A673 (cell line): ENCODE data around the gene SCGB1C2.

ENCODE experiments used
- EZH2 ChIP-seq: fragments of 200-600 bp; sonication (generic); IDR thresholded peaks from 2 replicates; pipeline ENCODE4 v1.6.1; 2017; ENCODE audit warnings: borderline replicate concordance, low read depth, mild to moderate bottlenecking, mixed read lengths, antibody characterized with exemption, low read length; ENCODE audit not compliant: poor library complexity, severe bottlenecking
- TF ChIP-seq, protein P1 (sequence below): fragments of 300-800, 200-600 bp; sonication (generic); conservative IDR thresholded peaks from 2 replicates; pipeline ENCODE4 v1.5.1; 2017; ENCODE audit warnings: low read depth, mild to moderate bottlenecking, antibody characterized with exemption, low read length, moderate library complexity, mixed read lengths

DNA sequence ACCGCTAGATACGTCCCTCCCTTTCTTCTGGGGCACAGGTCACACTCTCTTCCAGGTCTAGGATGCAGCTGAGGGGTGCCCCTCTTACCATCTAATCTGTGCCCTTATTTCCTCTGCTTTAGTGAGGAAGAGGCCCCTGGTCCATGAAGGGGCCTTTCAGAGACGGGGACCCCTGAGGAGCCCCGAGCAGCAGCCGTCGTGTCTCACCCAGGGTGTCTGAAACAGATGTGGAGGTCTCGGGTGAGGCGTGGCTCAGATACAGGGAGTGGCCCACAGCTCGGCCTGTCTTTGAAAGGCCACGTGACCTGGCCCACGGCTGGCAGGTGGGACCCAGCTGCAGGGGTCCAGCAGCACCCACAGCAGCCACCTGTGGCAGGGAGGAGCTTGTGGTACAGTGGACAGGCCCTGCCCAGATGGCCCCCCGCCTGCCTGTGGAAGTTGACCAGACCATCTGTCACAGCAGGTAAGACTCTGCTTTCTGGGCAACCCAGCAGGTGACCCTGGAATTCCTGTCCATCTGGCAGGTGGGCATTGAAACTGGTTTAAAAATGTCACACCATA is 15.6 kb downstream of the SCGB1C2 start:
- TF ChIP-seq, protein P1, sequence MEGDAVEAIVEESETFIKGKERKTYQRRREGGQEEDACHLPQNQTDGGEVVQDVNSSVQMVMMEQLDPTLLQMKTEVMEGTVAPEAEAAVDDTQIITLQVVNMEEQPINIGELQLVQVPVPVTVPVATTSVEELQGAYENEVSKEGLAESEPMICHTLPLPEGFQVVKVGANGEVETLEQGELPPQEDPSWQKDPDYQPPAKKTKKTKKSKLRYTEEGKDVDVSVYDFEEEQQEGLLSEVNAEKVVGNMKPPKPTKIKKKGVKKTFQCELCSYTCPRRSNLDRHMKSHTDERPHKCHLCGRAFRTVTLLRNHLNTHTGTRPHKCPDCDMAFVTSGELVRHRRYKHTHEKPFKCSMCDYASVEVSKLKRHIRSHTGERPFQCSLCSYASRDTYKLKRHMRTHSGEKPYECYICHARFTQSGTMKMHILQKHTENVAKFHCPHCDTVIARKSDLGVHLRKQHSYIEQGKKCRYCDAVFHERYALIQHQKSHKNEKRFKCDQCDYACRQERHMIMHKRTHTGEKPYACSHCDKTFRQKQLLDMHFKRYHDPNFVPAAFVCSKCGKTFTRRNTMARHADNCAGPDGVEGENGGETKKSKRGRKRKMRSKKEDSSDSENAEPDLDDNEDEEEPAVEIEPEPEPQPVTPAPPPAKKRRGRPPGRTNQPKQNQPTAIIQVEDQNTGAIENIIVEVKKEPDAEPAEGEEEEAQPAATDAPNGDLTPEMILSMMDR: no peak
- no peak for TF ChIP-seq EZH2
